NCI-H510A treated with DMSO at 0.1 percent for 48 hours (cell line): Measurements from ENCODE around the gene FAM13B.
A peak's percentile ranks its signal among the peaks of the same experiment; 100 is the strongest.
"Not testable (repeated sequence)": the region's sequence is repeated elsewhere in the genome, so short reads cannot be mapped to it uniquely, and the experiment has no call there.

ENCODE experiments used
- DNase-seq: peaks from one replicate; lab custom pipeline; 2025; lab: John Stamatoyannopoulos, UW

The FAM13B gene

GRCh38 chr5:138032572-138033385 lies at the start of gene FAM13B:
Gene FAM13B (minus strand): TSS chr5:138033079. CDS start chr5:138019111, 13,968 bp downstream.
- DNase-seq: peak; percentile 48

DNA sequence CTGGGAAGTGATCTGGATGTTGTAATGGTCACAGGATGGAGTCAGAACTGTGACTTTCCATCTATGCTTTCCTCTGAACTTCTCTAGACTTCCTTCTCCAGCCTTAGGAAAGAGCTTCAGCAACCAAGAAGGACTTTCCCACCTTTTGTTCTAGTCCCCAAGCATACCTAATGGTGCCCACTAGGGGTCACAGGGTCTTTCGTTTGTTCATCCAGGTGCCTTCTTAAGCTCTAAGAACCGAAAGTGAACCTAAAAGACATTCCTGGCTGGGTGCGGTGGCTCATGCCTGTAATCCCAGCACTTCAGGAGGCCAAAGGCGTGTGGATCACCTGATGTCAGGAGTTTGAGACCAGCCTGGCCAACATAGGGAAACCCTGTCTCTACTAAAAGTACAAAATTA lies 49.2 kb upstream of the FAM13B start:
- no peak for DNase-seq

- DNase-seq: no peak
Measured at GRCh38 chr5:138078006-138078643, 45.2 kb upstream of the FAM13B start.

GRCh38 chr5:138077064-138077696 lies 44.3 kb upstream of the FAM13B start:
- peak; percentile 59 for DNase-seq

DNA sequence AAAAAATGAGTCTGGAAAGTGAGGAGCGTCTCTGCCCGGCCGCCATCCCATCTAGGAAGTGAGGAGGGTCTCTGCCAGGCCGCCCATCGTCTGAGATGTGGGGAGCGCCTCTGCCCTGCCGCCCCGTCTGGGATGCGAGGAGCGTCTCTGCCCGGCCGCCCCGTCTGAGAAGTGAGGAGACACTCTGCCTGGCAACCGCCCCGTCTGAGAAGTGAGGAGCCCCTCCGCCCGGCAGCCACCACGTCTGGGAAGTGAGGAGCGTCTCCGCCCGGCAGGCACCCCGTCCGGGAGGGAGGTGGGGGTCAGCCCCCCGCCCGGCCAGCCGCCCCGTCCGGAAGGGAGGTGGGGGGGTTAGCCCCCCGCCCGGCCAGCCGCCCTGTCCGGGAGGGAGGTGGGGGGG lies 37.1 kb upstream of the FAM13B start:
- not testable (repeated sequence) for DNase-seq

DNA sequence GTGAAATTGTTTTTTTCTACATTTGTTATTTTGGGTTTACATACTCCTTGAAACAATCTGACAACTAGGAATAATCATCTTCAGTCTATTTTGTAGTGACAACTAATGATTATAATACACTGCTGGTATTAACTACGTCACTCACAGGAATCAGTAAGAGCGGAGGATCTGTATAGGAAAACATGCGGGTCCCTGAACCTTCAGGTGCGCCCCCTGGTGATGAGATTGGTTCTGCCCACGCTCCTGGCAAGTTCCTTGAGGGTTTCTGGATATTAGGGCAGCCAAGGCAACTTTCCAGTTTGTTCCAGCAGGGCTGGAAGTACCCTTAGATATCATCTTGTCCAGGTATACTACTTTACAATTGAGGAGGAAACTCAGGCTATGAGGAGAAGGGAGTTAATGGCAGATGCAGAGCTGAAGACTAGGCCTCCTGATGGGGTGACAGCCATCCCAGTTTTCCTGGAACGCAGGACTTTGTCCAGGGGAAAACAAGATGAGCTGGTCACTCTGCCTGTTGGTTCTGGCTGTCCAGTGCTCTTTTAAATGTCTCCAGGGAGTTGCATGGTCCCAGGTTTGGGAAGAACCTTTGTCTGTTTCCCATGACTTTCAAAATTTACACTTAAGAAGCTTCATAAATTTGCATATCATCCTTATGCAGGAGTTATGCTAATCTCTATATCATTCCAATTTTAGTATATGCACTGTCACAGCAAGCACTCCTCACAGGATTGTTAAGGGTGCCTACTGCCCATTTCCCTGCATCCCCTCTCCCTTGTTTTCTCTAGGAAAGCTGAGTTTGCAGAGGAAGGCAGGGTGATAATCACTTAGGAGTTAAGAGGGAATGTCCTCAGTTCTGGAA lies 36.1 kb upstream of the FAM13B start:
- DNase-seq: peak; percentile 59

GRCh38 chr5:138067945-138068344 lies 35.1 kb upstream of the FAM13B start:
- no peak for DNase-seq

DNA sequence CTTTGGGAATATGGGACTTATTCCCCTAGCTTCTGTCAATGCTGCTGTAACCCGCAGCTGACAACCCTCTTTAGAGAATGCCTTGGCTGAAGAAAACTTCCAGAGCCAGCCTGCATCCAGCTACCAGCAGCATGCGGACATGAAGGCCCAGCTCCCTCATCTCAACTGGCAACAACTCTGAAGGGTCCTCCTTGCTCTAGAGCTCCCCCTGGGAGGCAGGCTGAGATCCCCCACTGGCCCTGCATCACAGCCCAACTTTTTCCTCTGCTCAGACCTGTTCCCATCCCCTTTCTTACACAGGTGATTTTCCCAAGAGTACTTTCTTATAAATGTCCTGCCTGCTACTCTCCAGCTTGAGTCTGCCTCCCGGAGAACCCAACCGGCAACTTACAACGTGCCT lies 32.2 kb upstream of the FAM13B start:
- no peak for DNase-seq

DNA sequence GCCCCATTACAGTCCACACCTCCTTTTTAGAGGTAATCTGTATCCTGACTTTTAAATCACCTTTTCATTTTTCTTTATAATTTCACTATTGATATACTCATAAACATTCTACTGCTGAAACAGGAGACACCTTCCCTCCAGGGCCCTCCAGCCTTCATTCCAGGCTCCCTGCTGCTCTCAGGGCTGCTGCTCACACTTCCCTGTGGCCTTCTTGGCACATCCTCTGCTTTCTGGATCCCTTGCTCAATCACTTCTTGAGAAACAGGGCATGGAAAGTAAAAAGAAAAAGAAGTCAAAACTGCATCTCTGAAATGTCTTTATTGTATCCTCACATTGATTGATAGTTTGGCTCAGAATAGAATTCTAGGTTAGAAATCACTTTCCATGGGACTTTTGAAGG lies 31.6 kb upstream of the FAM13B start:
- DNase-seq: no peak

GRCh38 chr5:138054847-138055558 lies 22.1 kb upstream of the FAM13B start:
- DNase-seq: no peak

GRCh38 chr5:138054206-138054605 lies 21.3 kb upstream of the FAM13B start:
- DNase-seq: no peak

- no peak for DNase-seq
Measured at GRCh38 chr5:138053554-138053953, 20.7 kb upstream of the FAM13B start.

GRCh38 chr5:138052718-138053117 lies 19.8 kb upstream of the FAM13B start:
- DNase-seq: not testable (repeated sequence)

DNA sequence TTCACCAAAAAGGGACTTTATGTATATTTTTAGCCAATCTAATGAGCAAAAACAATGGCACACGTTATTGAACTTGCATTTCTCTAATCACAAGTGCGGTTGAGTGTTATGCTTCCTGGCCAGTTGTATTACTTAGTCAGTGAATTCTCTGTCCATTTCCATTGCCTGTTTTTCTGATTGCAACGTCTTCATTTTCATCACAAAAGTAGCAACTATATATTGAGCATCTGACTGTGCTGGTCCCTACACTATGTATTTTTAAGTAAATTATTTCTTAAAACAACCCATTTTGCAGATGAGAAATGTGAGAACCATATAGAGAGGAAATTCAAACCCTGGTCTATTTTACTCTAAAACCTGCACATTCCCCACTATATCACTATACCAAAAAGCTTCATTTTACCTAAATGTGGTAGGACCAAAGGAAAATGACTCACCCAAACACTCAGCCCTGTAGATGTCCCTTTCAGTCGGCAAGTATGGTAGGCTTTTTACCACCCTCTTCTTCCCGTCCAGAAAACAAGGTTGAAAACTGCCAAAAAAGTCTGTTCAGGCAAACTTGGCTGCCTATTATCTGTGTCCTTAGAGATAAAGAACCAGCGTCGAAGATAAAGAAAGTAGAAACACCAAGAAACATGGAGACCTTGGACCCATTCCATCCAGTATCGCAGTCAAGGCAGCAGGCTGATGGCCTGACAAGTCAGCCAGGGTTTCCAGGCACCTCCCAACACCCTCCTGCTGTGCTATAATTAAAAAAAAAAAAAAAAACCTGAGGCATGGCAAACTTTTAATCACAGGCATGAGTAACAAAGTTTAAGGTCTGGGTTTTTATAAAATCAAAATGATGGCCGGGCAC lies 18.8 kb upstream of the FAM13B start:
- no peak for DNase-seq

DNA sequence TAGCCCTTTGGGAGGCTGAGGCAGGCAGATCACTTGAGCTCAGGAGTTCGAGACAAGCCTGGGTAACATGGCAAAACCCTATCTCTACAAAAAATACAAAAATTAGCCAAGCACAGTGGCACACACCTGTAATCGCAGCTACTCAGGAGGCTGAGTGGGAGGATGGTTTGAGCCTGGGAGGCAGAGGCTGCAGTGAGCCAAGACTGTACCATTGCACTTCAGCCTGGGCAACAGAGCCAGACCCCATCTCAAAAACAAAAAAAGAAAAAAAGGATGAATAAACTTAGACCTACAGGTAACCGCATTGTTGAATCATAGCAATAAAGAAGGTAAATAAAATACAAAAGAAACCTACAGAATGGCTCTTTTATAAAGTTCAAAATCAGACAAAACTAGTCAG lies 12.4 kb upstream of the FAM13B start:
- not testable (repeated sequence) for DNase-seq

DNA sequence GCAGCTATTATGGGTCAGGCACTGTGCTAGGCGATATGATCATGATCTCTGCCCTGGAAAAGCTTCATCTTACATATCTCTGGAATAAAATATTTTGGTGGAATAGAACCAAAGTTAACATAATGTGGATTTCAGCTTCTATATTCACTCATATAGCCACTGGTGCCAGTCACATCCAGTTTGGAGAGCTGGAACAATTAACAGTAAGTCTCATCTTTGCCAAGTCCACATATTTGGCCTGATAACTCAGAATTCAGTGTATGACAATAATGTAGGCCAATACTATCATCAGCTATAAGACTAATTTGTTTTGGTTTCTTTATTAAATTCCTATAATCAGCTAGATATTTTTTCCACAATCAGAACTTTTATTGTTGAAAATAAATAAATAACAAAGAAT lies 5.9 kb upstream of the FAM13B start:
- no peak for DNase-seq

- DNase-seq: no peak
Measured at GRCh38 chr5:138037907-138038633, 5.2 kb upstream of the FAM13B start.

GRCh38 chr5:138037271-138037670 lies 4.4 kb upstream of the FAM13B start:
- no peak for DNase-seq

- DNase-seq: peak; percentile 85
Measured at GRCh38 chr5:138035605-138036537, 3.0 kb upstream of the FAM13B start.
